H1 (cell line): ENCODE data around the gene IRF2BP2. TPM values are rescaled to one million over a fixed set of nuclear protein-coding genes. Genes with fewer than 3 reads are reported as not detected.

Source experiments
- CTCF ChIA-PET: fragments of 300-600 bp; sonication (Branson Sonifier 250); formaldehyde crosslinking; loops from one replicate; lab custom pipeline; 2021; ENCODE audit not compliant: partially characterized antibody; lab: Charles Lee
- POLR2A ChIA-PET: fragments of 300-600 bp; sonication (Branson Sonifier 250); formaldehyde crosslinking; loops from one replicate; lab custom pipeline; 2021; ENCODE audit warnings: inconsistent platforms; ENCODE audit not compliant: partially characterized antibody; lab: Charles Lee
- DNase-seq, 2 experiments: peaks; one replicate each; pipeline versions ENCODE4 v3.0.0 to v3.0.0-alpha.2; 2010 to 2022; ENCODE audit warnings: low spot score in 2 of 2, low read depth in 1 of 2, mixed read lengths in 1 of 2
- FAIRE-seq: peaks from 2 replicates; lab custom pipeline; 2011; peaks lifted over from hg19 to GRCh38; lab: Jason Lieb, UNC
- H2AFZ ChIP-seq: 2 replicates; pipeline ENCODE4 v1.8.1; 2012; ENCODE audit warnings: low read length, inconsistent platforms
- H2AK5ac ChIP-seq: 2 replicates; pipeline ENCODE4 v1.6.1; 2013; ENCODE audit warnings: low read depth, low read length
- H2BK120ac ChIP-seq: replicated peaks from 2 replicates; pipeline ENCODE3; 2013; ENCODE audit warnings: low read depth, low read length, inconsistent platforms
- H2BK12ac ChIP-seq: 2 replicates; pipeline ENCODE4 v1.6.1; 2013; ENCODE audit warnings: low read depth, low read length
- H2BK15ac ChIP-seq: 2 replicates; pipeline ENCODE4 v1.6.1; 2013; ENCODE audit warnings: low read length
- H2BK20ac ChIP-seq: 2 replicates; pipeline ENCODE4 v1.6.1; 2013; ENCODE audit warnings: low read length
- H2BK5ac ChIP-seq: 2 replicates; pipeline ENCODE4 v1.6.1; 2013; ENCODE audit warnings: low read depth, low read length
- H3K14ac ChIP-seq: 2 replicates; pipeline ENCODE4 v1.6.1; 2013; ENCODE audit warnings: inconsistent platforms; ENCODE audit not compliant: insufficient read length
- H3K18ac ChIP-seq: 2 replicates; pipeline ENCODE4 v1.6.1; 2013; ENCODE audit warnings: low read length; ENCODE audit errors: extremely low read depth
- H3K23ac ChIP-seq: 2 replicates; pipeline ENCODE4 v1.6.1; 2013; ENCODE audit warnings: inconsistent platforms; ENCODE audit not compliant: insufficient read length
- H3K23me2 ChIP-seq: 2 replicates; pipeline ENCODE4 v1.6.1; 2013; ENCODE audit warnings: low read depth, low read length
- H3K27ac ChIP-seq: 2 replicates; pipeline ENCODE4 v1.6.1; 2011; ENCODE audit warnings: low read depth, low read length, inconsistent platforms
- H3K27me3 ChIP-seq, 4 experiments: replicated peaks in 1 of 4; 1 replicate in 1 of 4; 2 replicates in 3 of 4; pipeline versions ENCODE4 v1.6.1 to v1.8.1; 2011 to 2013; ENCODE audit warnings: low read length in 3 of 4, mild to moderate bottlenecking in 3 of 4, inconsistent platforms in 2 of 4, mixed read lengths in 2 of 4, moderate library complexity in 1 of 4; ENCODE audit not compliant: control insufficient read depth in 3 of 4, insufficient read depth in 3 of 4; ENCODE audit errors: extremely low read depth in 1 of 4
- H3K36me3 ChIP-seq, 4 experiments: 2 replicates each; pipeline versions ENCODE4 v1.6.1 to v1.8.1; 2011 to 2013; ENCODE audit warnings: mild to moderate bottlenecking in 4 of 4, low read length in 3 of 4, moderate library complexity in 2 of 4, control low read depth in 1 of 4, inconsistent platforms in 1 of 4; ENCODE audit not compliant: insufficient read depth in 4 of 4, control insufficient read depth in 2 of 4
- H3K4ac ChIP-seq: replicated peaks from 2 replicates; pipeline ENCODE3; 2013; ENCODE audit warnings: low read length, low read depth, mixed read lengths, inconsistent platforms; ENCODE audit not compliant: insufficient read length
- H3K4me1 ChIP-seq, 4 experiments: replicated peaks in 1 of 4; 1 replicate in 1 of 4; 2 replicates in 3 of 4; pipeline versions ENCODE4 v1.6.1 to v1.8.1; 2011 to 2013; ENCODE audit warnings: low read length in 3 of 4, inconsistent platforms in 2 of 4, mixed read lengths in 1 of 4; ENCODE audit not compliant: insufficient read depth in 4 of 4, control insufficient read depth in 3 of 4
- H3K4me2 ChIP-seq, 2 experiments: 2 replicates each; pipeline versions ENCODE4 v1.6.1 to v1.8.1; 2011 to 2013; ENCODE audit warnings: low read depth in 2 of 2, low read length in 2 of 2, control low read depth in 1 of 2, inconsistent platforms in 1 of 2, mild to moderate bottlenecking in 1 of 2; ENCODE audit not compliant: insufficient read depth in 1 of 2
- H3K4me3 ChIP-seq, 4 experiments: fragments of 200-600, 300-600 bp in 1 of 4; sonication (generic), shearing (Covaris generic), sonication (Bioruptor Twin) in 1 of 4; 2 replicates each; pipeline versions ENCODE4 v1.5.1 to v1.8.1; 2011 to 2016; ENCODE audit warnings: low read length in 4 of 4, low read depth in 3 of 4, control low read depth in 2 of 4, inconsistent platforms in 2 of 4, mild to moderate bottlenecking in 2 of 4, mixed read lengths in 1 of 4, moderate library complexity in 1 of 4; ENCODE audit not compliant: insufficient read depth in 2 of 4; ENCODE audit errors: extremely low read depth in 1 of 4
- H3K56ac ChIP-seq: replicated peaks from 2 replicates; pipeline ENCODE3; 2013; ENCODE audit warnings: low read depth, mild to moderate bottlenecking, mixed read lengths, low read length, inconsistent platforms; ENCODE audit not compliant: insufficient read length
- H3K79me1 ChIP-seq: 2 replicates; pipeline ENCODE4 v1.6.1; 2013; ENCODE audit warnings: low read depth, low read length, control low read depth
- H3K79me2 ChIP-seq, 2 experiments: 2 replicates each; pipeline versions ENCODE4 v1.6.1 to v1.8.1; 2012 to 2013; ENCODE audit warnings: low read length in 2 of 2, mild to moderate bottlenecking in 2 of 2, inconsistent platforms in 1 of 2; ENCODE audit not compliant: insufficient read depth in 2 of 2, control insufficient read depth in 1 of 2
- H3K9ac ChIP-seq, 4 experiments: replicated peaks in 1 of 4; 1 replicate in 1 of 4; 2 replicates in 3 of 4; pipeline versions ENCODE4 v1.6.1 to v1.8.1; 2011 to 2013; ENCODE audit warnings: low read depth in 3 of 4, low read length in 3 of 4, control low read depth in 2 of 4, mild to moderate bottlenecking in 2 of 4, moderate library complexity in 2 of 4, inconsistent platforms in 1 of 4; ENCODE audit errors: extremely low read depth in 1 of 4
- H3K9me3 ChIP-seq, 2 experiments: 2 replicates each; pipeline versions ENCODE4 v1.6.1 to v1.8.1; 2012 to 2013; ENCODE audit warnings: mild to moderate bottlenecking in 2 of 2, moderate library complexity in 2 of 2, control low read depth in 1 of 2, inconsistent platforms in 1 of 2, low read depth in 1 of 2, low read length in 1 of 2, mixed read lengths in 1 of 2; ENCODE audit not compliant: insufficient read depth in 2 of 2
- H4K20me1 ChIP-seq, 2 experiments: replicated peaks in 1 of 2; 2 replicates each; pipeline versions ENCODE3 to v1.8.1; 2011 to 2013; ENCODE audit warnings: inconsistent platforms in 2 of 2, low read length in 2 of 2, mild to moderate bottlenecking in 1 of 2; ENCODE audit not compliant: insufficient read depth in 2 of 2, control insufficient read depth in 1 of 2
- H4K5ac ChIP-seq: 2 replicates; pipeline ENCODE4 v1.6.1; 2013; ENCODE audit warnings: low read length, low read depth, mixed read lengths, inconsistent platforms; ENCODE audit not compliant: insufficient read length
- H4K8ac ChIP-seq: 2 replicates; pipeline ENCODE4 v1.8.0; 2013; ENCODE audit warnings: mild to moderate bottlenecking, moderate library complexity, low read length, inconsistent platforms; ENCODE audit not compliant: insufficient read depth; ENCODE audit errors: extremely low read depth
- H4K91ac ChIP-seq: replicated peaks from 2 replicates; pipeline ENCODE3; 2013; ENCODE audit warnings: low read length, mixed read lengths, inconsistent platforms; ENCODE audit not compliant: insufficient read length
- CTBP2 ChIP-seq: IDR thresholded peaks from 2 replicates; pipeline ENCODE4 v1.7.0; 2011; ENCODE audit warnings: borderline replicate concordance, mild to moderate bottlenecking, moderate library complexity, mixed read lengths, low read length; ENCODE audit not compliant: insufficient read depth, insufficient read length
- EGR1 ChIP-seq: IDR thresholded peaks from 2 replicates; pipeline ENCODE4 v1.6.1; 2011; ENCODE audit warnings: low read depth, low read length, borderline replicate concordance
- JUN ChIP-seq: IDR thresholded peaks from 2 replicates; pipeline ENCODE4 v1.6.1; 2011; ENCODE audit warnings: low read depth, mild to moderate bottlenecking, improper control_type of control experiment, low read length
- KDM1A ChIP-seq: fragments of 200-600, 300-600 bp; sonication (generic); IDR thresholded peaks from 2 replicates; pipeline ENCODE4 v1.7.1; 2016; ENCODE audit warnings: mild to moderate bottlenecking, low read length, borderline replicate concordance
- POLR2A ChIP-seq, 2 experiments: IDR thresholded peaks; 1 replicate in 1 of 2; 2 replicates in 1 of 2; pipeline ENCODE4 v1.6.1; 2011; ENCODE audit warnings: low read depth in 2 of 2, low read length in 2 of 2, mild to moderate bottlenecking in 2 of 2; ENCODE audit errors: control extremely low read depth in 1 of 2
- SRF ChIP-seq: IDR thresholded peaks from 2 replicates; pipeline ENCODE4 v1.6.1; 2011; ENCODE audit warnings: mild to moderate bottlenecking, low read depth, low read length, moderate library complexity
- WGBS, 2 experiments: shearing (Covaris generic) in 1 of 2; methylation state at CpG; one replicate each; pipeline versions ENCODE4 v1.1.6 to v1.1.7; 2013 to 2015; ENCODE audit warnings: low lambda C conversion rate in 2 of 2, mixed read lengths in 2 of 2, inconsistent platforms in 1 of 2, low coverage in 1 of 2, missing lambda C conversion rate in 1 of 2; ENCODE audit not compliant: insufficient replicate concordance in 2 of 2, insufficient coverage in 1 of 2, insufficient read length in 1 of 2; ENCODE audit errors: extremely low coverage in 1 of 2, missing lambda C conversion rate in 1 of 2; 5-methylcytosine and 5-hydroxymethylcytosine counted together
- polyA plus RNA-seq, 7 experiments: library from polyadenylated mRNA; depleted of rRNA in 3 of 7; stranded (reverse) in 5 of 7; unstranded in 2 of 7; fragments of >200 nt in 5 of 7; fragments of 200-250 nt in 2 of 7; gene quantifications; 1 replicate in 5 of 7; 2 replicates in 1 of 7; 4 replicates in 1 of 7; pipeline versions ENCODE4 v1.2.1 to v1.2.3, GENCODE V29; 2011 to 2013; ENCODE audit warnings: missing spikeins in 2 of 7, mixed read lengths in 2 of 7
- total RNA-seq: library from RNA; stranded (reverse); fragmentation: NEBNext Ultra II Directional; extraction: Animal tissue kit (Norgen Biotek cat#: 25700); gene quantifications from 2 replicates; pipeline ENCODE4 v1.2.1, GENCODE V29; 2021
- TF ChIP-seq, protein P1 (sequence below): IDR thresholded peaks from 2 replicates; pipeline ENCODE4 v1.6.1; 2011; ENCODE audit warnings: low read depth, mild to moderate bottlenecking, low read length; ENCODE audit not compliant: insufficient read depth

Gene IRF2BP2
- total and polyA plus RNA-seq, 2 of the 8 experiments (the other 6 are each of a cell fraction or from before 2014, with no cell fraction given) = 24.9 to 67.5 TPM

DNA sequence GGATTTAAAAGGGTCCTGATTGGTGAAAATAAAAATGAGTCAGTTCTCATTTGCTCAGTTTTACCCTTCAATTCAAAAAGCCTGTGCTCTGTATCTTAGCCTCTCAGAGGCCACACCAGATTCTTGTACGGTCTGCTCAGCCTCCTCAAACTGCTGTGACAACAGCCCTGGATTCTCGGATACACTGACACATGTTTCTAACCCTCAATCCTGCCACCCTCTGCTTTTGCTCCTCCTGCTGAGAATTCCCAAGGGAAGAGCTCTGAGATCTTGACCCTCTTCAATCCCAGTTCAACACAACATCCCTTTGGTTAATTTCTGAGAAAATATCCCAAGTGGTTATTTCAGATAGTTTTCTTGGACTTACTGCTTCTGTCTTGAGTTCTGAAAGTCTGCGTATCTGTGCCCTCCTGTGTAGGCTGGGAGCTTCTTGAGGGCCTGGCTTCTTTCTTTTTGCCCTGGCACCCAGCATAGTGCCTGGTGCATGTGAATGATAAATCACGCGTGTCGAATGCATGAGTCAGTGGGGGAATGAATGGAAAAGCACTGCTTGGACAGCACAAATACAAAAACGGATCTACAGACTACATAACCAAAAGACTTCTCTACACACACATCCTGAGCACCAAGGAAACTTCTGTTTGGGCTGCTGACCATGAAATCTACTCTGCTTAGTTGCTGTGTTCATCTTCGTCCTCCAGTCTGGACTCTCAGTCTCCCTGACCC, 24.5 kb downstream of the IRF2BP2 start:
- Histone ChIP-seq H4K8ac (no peak overlapping the region), H3K27ac (no peak overlapping the region), H3K4ac (no peak overlapping the region), H4K20me1 (no peaks in the 10 kb centered on the region), H3K9ac (no peak overlapping the region), H2AK5ac (no peak overlapping the region), H3K9me3 (no peaks in the 10 kb centered on the region), H3K18ac (no peak overlapping the region), H3K79me1 (no peaks in the 10 kb centered on the region), H3K56ac (no peak overlapping the region), H3K4me2 (no peak overlapping the region), H3K79me2 (no peaks in the 10 kb centered on the region), H3K4me3 (no peak overlapping the region), H2BK15ac (no peak overlapping the region), H2BK120ac (no peak overlapping the region), H3K36me3 (no peaks in the 10 kb centered on the region), H3K4me1 (no peaks in the 10 kb centered on the region), H2BK20ac (no peak overlapping the region), H3K23ac (no peak overlapping the region), H3K14ac (no peak overlapping the region), H2BK5ac (no peak overlapping the region), H2BK12ac (no peak overlapping the region), H3K23me2 (0 out of 2 replicates have a peak, but pooled peaks cover 1% of the 10 kb centered on the region), H2AFZ (no peak overlapping the region), H3K27me3 (no peaks in the 10 kb centered on the region), H4K91ac (no peak overlapping the region), H4K5ac (no peak overlapping the region)
- POLR2A ChIA-PET = no interaction called here
- FAIRE-seq (no peak), DNase-seq (no peak)
- CTCF ChIA-PET = interaction anchor here (0.9 to 1.5 kb wide), 6 partner anchors 10 to 513 kb away, joined by 3 to 6 read pairs (median 3); no protein-coding TSS in a partner anchor
- TF ChIP-seq CTBP2 = no peak
- TF ChIP-seq JUN = no peak
- TF ChIP-seq SRF = no peak
- TF ChIP-seq KDM1A = no peak
- no peak for TF ChIP-seq EGR1
- TF ChIP-seq, protein P1, sequence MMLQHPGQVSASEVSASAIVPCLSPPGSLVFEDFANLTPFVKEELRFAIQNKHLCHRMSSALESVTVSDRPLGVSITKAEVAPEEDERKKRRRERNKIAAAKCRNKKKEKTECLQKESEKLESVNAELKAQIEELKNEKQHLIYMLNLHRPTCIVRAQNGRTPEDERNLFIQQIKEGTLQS = no peak
- no peak for TF ChIP-seq POLR2A (IDR thresholded peaks at IDR 0.05; ENCODE audit: control extremely low read depth in 1 of 2, low read depth in 2 of 2, low read length in 2 of 2)
- 88% methylated on average over 8 of the region's 8 CpGs; no CpG with 5 or more reads in 1 of the 2 experiments for WGBS, 2 experiments
